SK-N-SH (cell line): Measurements from ENCODE around the gene PQBP1.

ENCODE experiments used
- CHD2 ChIP-seq: fragments of 150-350 bp; IDR thresholded peaks from 2 replicates; pipeline ENCODE4 v1.6.1; 2018; ENCODE audit warnings: low read length; ENCODE audit not compliant: partially characterized antibody
- CTCF ChIP-seq: fragments of 200-600 bp; sonication (generic); IDR thresholded peaks from 2 replicates; pipeline ENCODE4 v1.6.1; 2017; ENCODE audit warnings: antibody characterized with exemption, mild to moderate bottlenecking, moderate library complexity
- EP300 ChIP-seq, 2 experiments: IDR thresholded peaks; 2 replicates each; pipeline versions ENCODE4 v1.4.0 to v1.6.1; 2012; ENCODE audit warnings: borderline replicate concordance in 1 of 2, low read depth in 1 of 2, low read length in 1 of 2
- EZH2phosphoT487 ChIP-seq: fragments of 200-600 bp; sonication (generic); IDR thresholded peaks from 2 replicates; pipeline ENCODE4 v1.6.1; 2017; ENCODE audit warnings: low read depth, mixed run types, mild to moderate bottlenecking, antibody characterized with exemption, moderate library complexity, borderline replicate concordance
- GABPA ChIP-seq: IDR thresholded peaks from 2 replicates; pipeline ENCODE4 v1.4.0; 2012; ENCODE audit warnings: low read depth, mild to moderate bottlenecking
- JUND ChIP-seq: IDR thresholded peaks from 2 replicates; pipeline ENCODE4 v1.4.0; 2012
- MXI1 ChIP-seq: IDR thresholded peaks from 2 replicates; pipeline ENCODE4 v1.6.1; 2012; ENCODE audit warnings: mild to moderate bottlenecking, low read depth, low read length, improper control_type of control experiment
- NRF1 ChIP-seq: IDR thresholded peaks from 2 replicates; pipeline ENCODE4 v1.6.1; 2012; ENCODE audit warnings: low read depth, mild to moderate bottlenecking, low read length
- POLR2AphosphoS5 ChIP-seq: IDR thresholded peaks from 2 replicates; pipeline ENCODE4 v1.6.1; 2012; ENCODE audit warnings: low read depth, low read length
- RAD21 ChIP-seq: IDR thresholded peaks from 2 replicates; pipeline ENCODE4 v1.6.1; 2012; ENCODE audit warnings: mild to moderate bottlenecking, low read length
- REST ChIP-seq: IDR thresholded peaks from 2 replicates; pipeline ENCODE4 v1.6.1; 2012; ENCODE audit warnings: mild to moderate bottlenecking, low read depth, low read length, moderate library complexity
- TAF1 ChIP-seq: IDR thresholded peaks from 2 replicates; pipeline ENCODE4 v1.6.1; 2012; ENCODE audit warnings: low read depth, mild to moderate bottlenecking, low read length, moderate library complexity, borderline replicate concordance
- ZBTB33 ChIP-seq: IDR thresholded peaks from 2 replicates; pipeline ENCODE4 v1.4.0; 2012; ENCODE audit warnings: low read depth, borderline replicate concordance

GRCh38 chrX:48910926-48911411, 13.2 kb downstream of the PQBP1 start:
- TF ChIP-seq REST, result no peak
- TF ChIP-seq NRF1, result no peak
- no peak for TF ChIP-seq CTCF
- TF ChIP-seq JUND, result no peak
- no peak for TF ChIP-seq EZH2phosphoT487
- no peak for TF ChIP-seq MXI1
- TF ChIP-seq EP300 (IDR thresholded peaks at IDR 0.05; ENCODE audit: borderline replicate concordance in 1 of 2, low read depth in 1 of 2, low read length in 1 of 2), result no peak
- no peak for TF ChIP-seq RAD21
- no peak for TF ChIP-seq POLR2AphosphoS5
- TF ChIP-seq CHD2, result no peak
- TF ChIP-seq GABPA, result no peak
- TF ChIP-seq ZBTB33, result no peak
- no peak for TF ChIP-seq TAF1
